ENCODE measurements around the gene HERPUD2.

Gene HERPUD2

DNA sequence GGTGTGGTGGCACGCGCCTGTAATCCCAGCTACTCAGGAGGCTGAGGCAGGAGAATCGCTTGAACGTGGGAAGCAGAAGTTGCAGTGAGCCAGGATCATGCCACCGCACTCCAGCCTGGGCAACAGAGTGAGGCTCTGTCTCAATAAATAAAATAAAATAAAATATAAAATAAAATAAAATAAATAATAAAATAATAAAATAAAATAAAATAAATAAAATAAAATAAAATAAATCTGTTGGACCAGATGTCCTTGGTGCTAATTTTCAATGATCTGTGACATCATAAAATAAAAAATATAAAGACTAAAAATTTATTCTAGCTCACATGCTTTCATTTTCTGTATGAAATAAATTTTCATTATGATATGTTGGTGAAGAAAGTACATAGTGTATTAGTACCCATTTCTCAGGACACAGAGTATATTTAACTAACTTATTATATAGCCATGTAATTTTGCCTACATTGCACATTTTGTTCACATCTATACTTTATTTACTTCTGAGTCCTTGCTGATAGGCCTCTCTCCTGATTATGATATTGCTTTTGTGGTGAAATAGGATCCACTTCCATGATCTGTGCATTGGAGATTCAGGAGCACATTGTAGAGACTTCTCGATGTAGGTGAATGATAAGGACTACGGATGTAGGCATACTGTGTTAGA lies 17.8 kb upstream of the HERPUD2 start:
- TF ChIP-seq, protein P1, sequence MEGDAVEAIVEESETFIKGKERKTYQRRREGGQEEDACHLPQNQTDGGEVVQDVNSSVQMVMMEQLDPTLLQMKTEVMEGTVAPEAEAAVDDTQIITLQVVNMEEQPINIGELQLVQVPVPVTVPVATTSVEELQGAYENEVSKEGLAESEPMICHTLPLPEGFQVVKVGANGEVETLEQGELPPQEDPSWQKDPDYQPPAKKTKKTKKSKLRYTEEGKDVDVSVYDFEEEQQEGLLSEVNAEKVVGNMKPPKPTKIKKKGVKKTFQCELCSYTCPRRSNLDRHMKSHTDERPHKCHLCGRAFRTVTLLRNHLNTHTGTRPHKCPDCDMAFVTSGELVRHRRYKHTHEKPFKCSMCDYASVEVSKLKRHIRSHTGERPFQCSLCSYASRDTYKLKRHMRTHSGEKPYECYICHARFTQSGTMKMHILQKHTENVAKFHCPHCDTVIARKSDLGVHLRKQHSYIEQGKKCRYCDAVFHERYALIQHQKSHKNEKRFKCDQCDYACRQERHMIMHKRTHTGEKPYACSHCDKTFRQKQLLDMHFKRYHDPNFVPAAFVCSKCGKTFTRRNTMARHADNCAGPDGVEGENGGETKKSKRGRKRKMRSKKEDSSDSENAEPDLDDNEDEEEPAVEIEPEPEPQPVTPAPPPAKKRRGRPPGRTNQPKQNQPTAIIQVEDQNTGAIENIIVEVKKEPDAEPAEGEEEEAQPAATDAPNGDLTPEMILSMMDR (IDR thresholded peaks at IDR 0.05) = no peak

DNA sequence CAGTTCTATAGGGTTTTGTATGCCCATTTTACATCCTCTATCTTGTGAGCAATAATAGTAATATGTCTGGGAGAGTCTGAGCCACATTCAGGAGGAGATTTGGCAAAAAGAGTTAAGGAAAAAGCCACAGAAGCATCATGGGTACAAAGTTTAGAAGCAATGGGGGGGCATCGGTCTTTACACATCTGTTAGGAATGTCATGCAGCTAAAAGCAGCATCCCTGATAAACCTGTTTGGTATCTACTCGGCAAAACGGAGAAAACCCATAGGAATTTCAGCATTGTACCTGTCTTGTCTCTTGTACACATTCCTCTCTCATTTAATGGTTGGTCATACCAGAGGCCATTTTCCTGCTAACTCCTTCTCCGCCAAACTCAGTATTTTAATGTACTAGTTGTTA lies 12.5 kb upstream of the HERPUD2 start:
- TF ChIP-seq, protein P1 (IDR thresholded peaks at IDR 0.05) = no peak

DNA sequence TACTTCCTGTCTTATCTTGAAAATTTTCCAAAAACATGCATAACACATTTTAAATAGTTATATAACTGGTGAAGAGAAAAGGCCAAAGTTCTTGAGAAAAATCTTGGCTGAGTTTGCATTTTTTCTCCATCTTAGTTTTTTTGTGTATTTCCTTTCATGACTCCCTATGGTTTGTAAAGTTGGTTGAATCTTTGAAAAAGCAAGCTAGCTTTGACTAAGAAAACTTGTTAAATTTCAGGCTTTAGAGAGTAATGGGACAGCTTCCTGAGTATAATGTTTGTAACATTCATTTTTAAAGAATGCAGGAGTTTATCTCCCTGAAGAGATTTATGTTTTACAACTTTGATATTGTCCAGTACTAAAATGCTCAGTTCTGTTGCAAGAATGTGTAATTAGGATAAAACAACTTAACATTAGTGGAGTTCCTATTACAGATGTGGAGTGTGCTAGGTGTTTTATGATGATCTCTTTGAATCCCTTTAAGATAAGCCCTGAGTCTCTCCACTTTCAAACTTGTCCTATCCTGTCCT lies 11.1 kb upstream of the HERPUD2 start:
- TF ChIP-seq, protein P1 (IDR thresholded peaks at IDR 0.05) = no peak

DNA sequence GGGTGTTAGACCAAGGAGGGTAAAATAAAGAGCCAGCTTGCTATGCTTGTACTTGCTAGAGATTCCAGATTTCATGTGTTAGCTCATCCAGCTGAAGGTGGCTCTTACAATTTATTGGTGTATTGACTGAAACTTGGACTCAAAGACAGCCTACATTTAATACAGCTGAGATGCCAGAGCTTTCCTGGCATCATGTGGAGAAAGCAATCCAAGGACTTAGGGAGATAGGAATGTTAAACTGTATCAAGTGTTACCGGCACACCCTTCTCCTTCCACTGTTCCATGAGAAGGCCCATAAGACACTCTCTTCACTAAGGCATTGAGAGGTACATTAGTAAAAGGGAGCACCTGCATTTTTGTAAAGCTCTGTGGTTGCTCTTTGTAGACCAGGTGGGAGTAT lies 9.3 kb upstream of the HERPUD2 start:
- TF ChIP-seq, protein P1 (IDR thresholded peaks at IDR 0.05) = no peak

DNA sequence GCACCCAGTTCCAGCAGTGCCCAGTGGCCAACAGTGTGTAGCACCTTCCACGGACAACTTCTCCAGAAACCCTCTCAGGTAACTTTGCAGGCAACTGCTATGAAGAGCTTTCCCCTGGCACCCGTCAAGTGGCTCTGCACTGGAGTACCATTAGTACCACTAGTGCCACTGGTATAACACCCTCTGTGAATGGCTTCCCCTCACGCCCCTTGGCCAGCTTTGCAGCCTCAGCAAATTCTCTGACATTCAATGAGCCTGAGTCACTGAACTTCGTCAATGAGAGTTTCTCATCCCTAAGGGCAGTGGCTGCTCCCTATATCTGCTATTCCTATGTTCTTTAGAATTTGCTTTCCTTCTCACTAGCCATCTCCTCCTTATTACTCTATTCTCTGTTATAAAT lies 7.6 kb upstream of the HERPUD2 start:
- TF ChIP-seq, protein P1 (IDR thresholded peaks at IDR 0.05) = no peak

DNA sequence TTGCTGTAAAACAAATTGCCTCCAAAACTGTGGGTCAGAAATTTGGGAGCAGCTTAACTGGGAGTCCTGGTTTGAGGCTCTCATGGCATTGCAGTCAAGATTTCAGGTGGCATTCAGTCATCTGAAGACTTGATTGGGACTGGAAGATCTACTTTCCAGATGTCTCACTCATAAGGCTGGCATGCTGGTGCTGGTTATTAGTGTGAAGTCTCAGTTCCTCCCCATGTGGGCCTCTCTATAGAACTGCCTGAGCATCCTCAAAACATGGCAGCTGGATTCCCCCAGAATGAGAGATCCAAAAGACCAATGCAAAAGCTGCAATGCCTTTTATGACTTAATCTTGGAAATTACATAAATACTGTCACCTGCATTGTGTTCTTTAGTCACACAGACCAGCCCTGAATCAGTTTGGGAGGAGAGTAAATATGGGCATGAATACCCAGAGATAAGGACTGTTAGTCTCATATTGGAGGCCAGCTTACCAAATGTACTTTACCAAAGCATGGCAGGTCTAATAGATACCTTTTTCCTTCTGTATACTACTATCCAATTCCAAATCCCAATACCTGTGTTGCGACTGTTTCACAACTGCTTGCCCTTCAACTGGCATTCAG lies 6.5 kb upstream of the HERPUD2 start:
- TF ChIP-seq, protein P1 (IDR thresholded peaks at IDR 0.05) = no peak

DNA sequence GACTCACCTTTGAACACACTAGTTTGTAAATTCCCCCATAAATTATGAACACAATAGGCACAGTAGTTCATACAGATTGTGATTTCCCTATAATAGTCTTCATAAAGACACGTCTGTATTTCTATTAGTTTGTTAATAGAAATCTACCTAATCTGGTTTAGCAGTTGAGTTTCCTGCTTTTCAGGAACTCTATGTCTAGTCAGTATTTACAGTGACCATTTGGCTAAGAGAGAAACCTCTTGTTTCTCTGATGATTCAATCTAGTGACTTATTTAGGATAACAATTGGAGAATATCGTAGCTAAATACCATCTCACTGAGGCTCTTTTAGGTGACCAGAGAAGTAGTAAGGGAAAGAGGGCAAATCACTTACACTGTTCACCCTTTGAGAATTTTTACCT lies 5.9 kb upstream of the HERPUD2 start:
- TF ChIP-seq, protein P1 (IDR thresholded peaks at IDR 0.05) = no peak

Measured in LNCAP (cell line).